ENCODE data around the gene ANKMY1.

The ANKMY1 gene

GRCh38 chr2:240446664-240447175 is 111.1 kb downstream of the ANKMY1 start:
- TF ChIP-seq, protein P1, sequence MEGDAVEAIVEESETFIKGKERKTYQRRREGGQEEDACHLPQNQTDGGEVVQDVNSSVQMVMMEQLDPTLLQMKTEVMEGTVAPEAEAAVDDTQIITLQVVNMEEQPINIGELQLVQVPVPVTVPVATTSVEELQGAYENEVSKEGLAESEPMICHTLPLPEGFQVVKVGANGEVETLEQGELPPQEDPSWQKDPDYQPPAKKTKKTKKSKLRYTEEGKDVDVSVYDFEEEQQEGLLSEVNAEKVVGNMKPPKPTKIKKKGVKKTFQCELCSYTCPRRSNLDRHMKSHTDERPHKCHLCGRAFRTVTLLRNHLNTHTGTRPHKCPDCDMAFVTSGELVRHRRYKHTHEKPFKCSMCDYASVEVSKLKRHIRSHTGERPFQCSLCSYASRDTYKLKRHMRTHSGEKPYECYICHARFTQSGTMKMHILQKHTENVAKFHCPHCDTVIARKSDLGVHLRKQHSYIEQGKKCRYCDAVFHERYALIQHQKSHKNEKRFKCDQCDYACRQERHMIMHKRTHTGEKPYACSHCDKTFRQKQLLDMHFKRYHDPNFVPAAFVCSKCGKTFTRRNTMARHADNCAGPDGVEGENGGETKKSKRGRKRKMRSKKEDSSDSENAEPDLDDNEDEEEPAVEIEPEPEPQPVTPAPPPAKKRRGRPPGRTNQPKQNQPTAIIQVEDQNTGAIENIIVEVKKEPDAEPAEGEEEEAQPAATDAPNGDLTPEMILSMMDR (IDR thresholded peaks at IDR 0.05; ENCODE audit: low read depth, low read length, missing control alignments), result no peak
- DNase-seq (ENCODE audit: low read depth), result no peak
- no peak overlapping the region for H3K4me3 ChIP-seq (ENCODE audit: low read depth, low read length)

- TF ChIP-seq, protein P1 (IDR thresholded peaks at IDR 0.05; ENCODE audit: low read depth, low read length, missing control alignments), result no peak
- no peak for DNase-seq (ENCODE audit: low read depth)
- no peak overlapping the region for H3K4me3 ChIP-seq (ENCODE audit: low read depth, low read length)
Measured at GRCh38 chr2:240445961-240446663, 111.7 kb downstream of the ANKMY1 start.

- TF ChIP-seq, protein P1 (IDR thresholded peaks at IDR 0.05; ENCODE audit: low read depth, low read length, missing control alignments), result no peak
- DNase-seq (ENCODE audit: low read depth), result no peak
- no peak overlapping the region for H3K4me3 ChIP-seq (ENCODE audit: low read depth, low read length)
Measured at GRCh38 chr2:240444464-240444863, 113.3 kb downstream of the ANKMY1 start.

DNA sequence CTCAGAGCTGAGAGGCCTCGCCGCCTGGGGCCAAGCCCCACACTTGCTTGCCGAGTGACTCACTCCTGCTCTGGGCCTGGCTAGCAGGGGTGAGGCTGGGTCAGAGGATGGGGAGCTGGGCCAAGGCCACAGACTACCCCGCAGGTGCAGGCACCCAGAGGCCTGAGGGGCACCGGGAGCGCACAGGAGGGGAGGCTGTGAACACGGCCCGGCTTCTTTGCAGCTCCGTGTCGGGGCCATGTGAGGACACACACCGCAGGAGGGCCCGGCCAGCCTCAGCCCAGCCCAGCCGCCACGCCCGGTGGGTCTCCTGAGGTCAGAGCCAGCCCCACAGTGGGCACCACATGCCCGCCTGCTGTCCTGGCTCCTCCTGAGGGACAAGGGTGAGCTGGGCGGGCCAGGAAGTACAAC is 113.9 kb downstream of the ANKMY1 start:
- TF ChIP-seq, protein P1 (IDR thresholded peaks at IDR 0.05; ENCODE audit: low read depth, low read length, missing control alignments), result no peak
- DNase-seq (ENCODE audit: low read depth), result no peak
- H3K4me3 ChIP-seq (ENCODE audit: low read depth, low read length), result no peak overlapping the region

- H3K4me3 ChIP-seq (ENCODE audit: low read depth, low read length), result no peak overlapping the region
- no peak for DNase-seq (ENCODE audit: low read depth)
- TF ChIP-seq, protein P1 (IDR thresholded peaks at IDR 0.05; ENCODE audit: low read depth, low read length, missing control alignments), result no peak
Measured at GRCh38 chr2:240442891-240443715, 114.7 kb downstream of the ANKMY1 start.

DNA sequence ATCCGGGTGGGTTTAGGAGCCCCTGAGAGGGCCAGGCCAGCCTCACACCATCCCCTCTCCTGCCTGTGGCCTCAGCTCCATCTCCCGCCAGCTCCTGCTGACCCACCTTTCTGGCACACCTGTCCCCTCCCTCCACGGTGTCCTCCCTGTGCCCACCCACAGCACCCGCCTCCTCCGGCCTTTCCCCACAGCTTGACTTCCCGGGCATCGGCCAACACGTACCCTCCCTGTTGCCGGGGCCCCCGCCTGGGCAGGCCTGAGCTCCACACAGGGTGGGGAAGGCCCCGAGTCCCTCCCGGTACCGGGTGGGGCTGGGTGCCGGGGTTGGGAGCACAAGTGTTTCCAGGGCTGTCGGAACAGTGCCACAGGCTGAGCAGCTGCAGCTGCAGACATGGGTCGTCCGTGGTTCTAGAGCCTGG is 115.8 kb downstream of the ANKMY1 start:
- no peak overlapping the region for H3K4me3 ChIP-seq (ENCODE audit: low read depth, low read length)
- no peak for DNase-seq (ENCODE audit: low read depth)
- TF ChIP-seq, protein P1 (IDR thresholded peaks at IDR 0.05; ENCODE audit: low read depth, low read length, missing control alignments), result no peak

Data from GM12864 (cell line).